IMR-90 (cell line): Measurements from ENCODE around the gene PTPN7. TPM values are rescaled to one million over a fixed set of nuclear protein-coding genes. Genes with fewer than 3 reads are reported as not detected.

Experiments
- ATAC-seq: fragments of 200-7000 bp; cut with Tn5 transposase; 2 replicates; pipeline ENCODE4 v1.9.1; 2020; ENCODE audit warnings: low read depth, mild to moderate bottlenecking, moderate library complexity
- BruUV-seq: library from RNA; stranded (reverse); fragments of 400-500 nt; replicated peaks from 2 replicates; lab custom pipeline; 2021; lab: Mats Ljungman, UMichigan
- CTCF ChIA-PET: fragments of 300-600 bp; formaldehyde crosslinking; extraction: SDS; loops from one replicate; lab custom pipeline; 2021; ENCODE audit warnings: antibody characterized with exemption; lab: Yijun Ruan, JAX
- POLR2A ChIA-PET: fragments of 300-600 bp; sonication (Branson Sonifier 250); formaldehyde crosslinking; loops from one replicate; lab custom pipeline; 2022; ENCODE audit warnings: antibody characterized with exemption; ENCODE audit not compliant: unreplicated experiment; lab: Charles Lee
- DNase-seq: peaks from one replicate; pipeline ENCODE4 v3.0.0; 2013
- H2AFZ ChIP-seq: replicated peaks from 2 replicates; pipeline ENCODE3; 2013; ENCODE audit warnings: low read length, mild to moderate bottlenecking; ENCODE audit not compliant: poor library complexity
- H2AK5ac ChIP-seq: 2 replicates; pipeline ENCODE4 v1.6.1; 2013; ENCODE audit warnings: low read depth, low read length, inconsistent platforms
- H2AK9ac ChIP-seq: replicated peaks from 2 replicates; pipeline ENCODE3; 2013; ENCODE audit warnings: mild to moderate bottlenecking, low read depth, low read length, moderate library complexity; ENCODE audit not compliant: poor library complexity
- H2BK120ac ChIP-seq: 2 replicates; pipeline ENCODE4 v1.6.1; 2013; ENCODE audit warnings: low read depth, low read length, inconsistent platforms
- H2BK15ac ChIP-seq: 3 replicates; pipeline ENCODE4 v1.6.1; 2013; ENCODE audit warnings: low read depth, low read length, inconsistent platforms
- H2BK20ac ChIP-seq: 2 replicates; pipeline ENCODE4 v1.6.1; 2013; ENCODE audit warnings: low read depth, mild to moderate bottlenecking, inconsistent platforms, low read length, moderate library complexity
- H2BK5ac ChIP-seq: 2 replicates; pipeline ENCODE4 v1.6.1; 2013; ENCODE audit warnings: mild to moderate bottlenecking, low read depth, low read length, inconsistent platforms; ENCODE audit not compliant: poor library complexity, severe bottlenecking
- H3K14ac ChIP-seq: replicated peaks from 2 replicates; pipeline ENCODE4 v1.6.1; 2013; ENCODE audit warnings: low read depth, low read length, inconsistent platforms
- H3K18ac ChIP-seq: 2 replicates; pipeline ENCODE4 v1.6.1; 2013; ENCODE audit warnings: low read depth, low read length, control low read depth
- H3K23ac ChIP-seq: 2 replicates; pipeline ENCODE4 v1.6.1; 2013; ENCODE audit warnings: low read depth, low read length, inconsistent platforms
- H3K27ac ChIP-seq: 2 replicates; pipeline ENCODE4 v1.5.1; 2013; ENCODE audit warnings: mild to moderate bottlenecking, control low read depth, low read length; ENCODE audit not compliant: insufficient read depth
- H3K27me3 ChIP-seq: 2 replicates; pipeline ENCODE4 v1.6.1; 2013; ENCODE audit warnings: low read length; ENCODE audit not compliant: control insufficient read depth, insufficient read depth
- H3K36me3 ChIP-seq: 2 replicates; pipeline ENCODE4 v1.6.1; 2013; ENCODE audit warnings: low read length, mixed read lengths; ENCODE audit not compliant: control insufficient read depth, insufficient read depth
- H3K4ac ChIP-seq: 2 replicates; pipeline ENCODE4 v1.6.1; 2013; ENCODE audit warnings: low read depth, low read length, inconsistent platforms
- H3K4me1 ChIP-seq: 2 replicates; pipeline ENCODE4 v1.6.1; 2013; ENCODE audit warnings: low read length, mixed read lengths; ENCODE audit not compliant: control insufficient read depth, insufficient read depth
- H3K4me2 ChIP-seq: 2 replicates; pipeline ENCODE4 v1.6.1; 2013; ENCODE audit warnings: low read depth, mild to moderate bottlenecking, control low read depth, low read length, moderate library complexity
- H3K4me3 ChIP-seq: 2 replicates; pipeline ENCODE4 v1.5.1; 2013; ENCODE audit warnings: low read depth, mild to moderate bottlenecking, control low read depth, low read length, moderate library complexity; ENCODE audit not compliant: insufficient read depth
- H3K56ac ChIP-seq: 2 replicates; pipeline ENCODE4 v1.6.1; 2013; ENCODE audit warnings: low read length, inconsistent platforms; ENCODE audit not compliant: insufficient read depth; ENCODE audit errors: extremely low read depth
- H3K79me1 ChIP-seq, 2 experiments: 2 replicates each; pipeline ENCODE4 v1.6.1; 2013; ENCODE audit warnings: low read length in 2 of 2, inconsistent platforms in 1 of 2, low read depth in 1 of 2
- H3K9ac ChIP-seq: 2 replicates; pipeline ENCODE4 v1.6.1; 2013; ENCODE audit warnings: low read depth, low read length, control low read depth
- H3K9me1 ChIP-seq: 2 replicates; pipeline ENCODE4 v1.6.1; 2013; ENCODE audit warnings: low read length, inconsistent platforms; ENCODE audit not compliant: insufficient read depth
- H3K9me3 ChIP-seq: 2 replicates; pipeline ENCODE4 v1.6.1; 2013; ENCODE audit warnings: low read length; ENCODE audit not compliant: control insufficient read depth, insufficient read depth
- H4K20me1 ChIP-seq: 2 replicates; pipeline ENCODE4 v1.6.1; 2013; ENCODE audit warnings: low read length, inconsistent platforms; ENCODE audit not compliant: insufficient read depth
- H4K5ac ChIP-seq: 2 replicates; pipeline ENCODE4 v1.6.1; 2013; ENCODE audit warnings: mild to moderate bottlenecking, low read depth, low read length, control low read depth
- H4K8ac ChIP-seq, 2 experiments: 2 replicates each; pipeline ENCODE4 v1.6.1; 2013; ENCODE audit warnings: low read depth in 2 of 2, low read length in 2 of 2, control low read depth in 1 of 2, inconsistent platforms in 1 of 2
- H4K91ac ChIP-seq: 2 replicates; pipeline ENCODE4 v1.6.1; 2013; ENCODE audit warnings: low read depth, low read length, inconsistent platforms; ENCODE audit not compliant: insufficient read depth
- CHD1 ChIP-seq: IDR thresholded peaks from 2 replicates; pipeline ENCODE4 v1.6.1; 2012; ENCODE audit warnings: low read depth, low read length, improper control_type of control experiment
- CTCF ChIP-seq: conservative IDR thresholded peaks from 2 replicates; pipeline ENCODE4 v1.5.1; 2012; ENCODE audit warnings: mild to moderate bottlenecking, low read depth, low read length, improper control_type of control experiment
- RAD21 ChIP-seq: IDR thresholded peaks from 2 replicates; pipeline ENCODE4 v1.6.1; 2012; ENCODE audit warnings: low read length, improper control_type of control experiment
- WGBS, 2 experiments: methylation state at CpG; one replicate each; pipeline versions ENCODE4 v1.1.5 to v1.1.7; 2013; ENCODE audit warnings: missing lambda C conversion rate in 2 of 2; ENCODE audit not compliant: insufficient read length in 1 of 2; ENCODE audit errors: extremely low coverage in 2 of 2; 5-methylcytosine and 5-hydroxymethylcytosine counted together
- dilution Hi-C: fragments of 300-500 bp; cut with HindIII; formaldehyde crosslinking; loops from one replicate; pipeline ENCODE4 v1.14.3; 2018; ENCODE audit warnings: low sequenced_read_pairs; ENCODE audit not compliant: unreplicated experiment
- in situ Hi-C: fragments of 300-500 bp; cut with MboI; formaldehyde crosslinking; loops from 3 replicates; pipeline ENCODE4 v1.14.3; 2019; ENCODE audit warnings: low sequenced_read_pairs, inconsistent platforms, mixed read lengths
- intact Hi-C: fragments of 100-400 bp; cut with micrococcal nuclease; formaldehyde crosslinking; loops from 2 replicates; pipeline ENCODE4 v1.10.0; 2022
- polyA plus RNA-seq, 3 experiments: library from polyadenylated mRNA; depleted of rRNA; stranded (reverse); fragments of >200 nt; gene quantifications; 2 replicates each; pipeline ENCODE4 v1.2.3, GENCODE V29; 2012; ENCODE audit warnings: low replicate concordance in 1 of 3
- total RNA-seq: library from RNA; depleted of rRNA; stranded (reverse); fragments of >200 nt; gene quantifications from 2 replicates; pipeline ENCODE4 v1.2.3, GENCODE V29; 2012

Gene PTPN7
- total and polyA plus RNA-seq, 2 of the 4 experiments (the other 2 are of a cell fraction) = 0.05 TPM; not detected in 1

- H2BK120ac ChIP-seq = no peak overlapping the region
- 83 to 100% methylated on average over 2 to 3 of the region's 5 CpGs for WGBS, 2 experiments
- no peak overlapping the region for H3K27ac ChIP-seq
- POLR2A ChIA-PET = no interaction called here
- no peak overlapping the region for H3K23ac ChIP-seq
- H2BK15ac ChIP-seq = no peak overlapping the region
- no peak overlapping the region for H3K4me2 ChIP-seq
- no peaks in the 10 kb centered on the region; the same call in 1 of the 2 replicates for H3K9me3 ChIP-seq
- ATAC-seq (no peak), DNase-seq (no peak)
- H3K18ac ChIP-seq = no peak overlapping the region
- no peak overlapping the region for H2AK5ac ChIP-seq
- H2AK9ac ChIP-seq = no peak overlapping the region
- H4K5ac ChIP-seq = no peak overlapping the region
- H3K27me3 ChIP-seq = peaks cover 54% of the 10 kb centered on the region
- dilution Hi-C loops = no loop called here
- H4K91ac ChIP-seq = no peak overlapping the region
- peak overlapping the region; percentile 80 for H2BK5ac ChIP-seq
- no peaks in the 10 kb centered on the region for H3K4me1 ChIP-seq
- no peak overlapping the region for H4K8ac ChIP-seq
- CTCF ChIA-PET = no interaction called here
- no peak overlapping the region for H3K56ac ChIP-seq
- BruUV-seq = no TSS peak
- H3K9me1 ChIP-seq = no peaks in the 10 kb centered on the region
- intact Hi-C loops = no loop called here
- no peaks in the 10 kb centered on the region for H3K36me3 ChIP-seq
- H4K20me1 ChIP-seq = no peaks in the 10 kb centered on the region
- no peak overlapping the region for H2BK20ac ChIP-seq
- in situ Hi-C loops = no loop called here
- H3K4ac ChIP-seq = no peak overlapping the region
- H3K9ac ChIP-seq = no peak overlapping the region
- TF ChIP-seq CHD1 (no peak), RAD21 (peak; percentile 15; the same call in 1 of the 2 replicates), CTCF (peak; percentile 31)
- H3K4me3 ChIP-seq = no peak overlapping the region
- no peak overlapping the region; the same call in 1 of the 2 replicates for H3K14ac ChIP-seq
- no peak overlapping the region for H2AFZ ChIP-seq
- no peaks in the 10 kb centered on the region for H3K79me1 ChIP-seq
Measured at GRCh38 chr1:202205523-202206190, 45.3 kb upstream of the PTPN7 start.
